CD4-positive, alpha-beta memory T cell (primary cell): ENCODE results near the gene KRTAP9-7. TPM values are rescaled to one million over a fixed set of nuclear protein-coding genes. Genes with fewer than 3 reads are reported as not detected.
"Not testable (repeated sequence)": the region's sequence is repeated elsewhere in the genome, so short reads cannot be mapped to it uniquely, and the experiment has no call there.

Source experiments
- CTCF ChIA-PET: fragments of 350-600 bp; sonication (Branson Sonifier 250); formaldehyde crosslinking; loops from one replicate; lab custom pipeline; 2021; ENCODE audit warnings: inconsistent platforms; ENCODE audit not compliant: partially characterized antibody; lab: Charles Lee
- POLR2A ChIA-PET: fragments of 350-600 bp; sonication (Branson Sonifier 250); formaldehyde crosslinking; loops from one replicate; lab custom pipeline; 2021; ENCODE audit not compliant: partially characterized antibody; lab: Charles Lee
- DNase-seq, 5 donors: peaks; one replicate each; pipeline versions ENCODE4 v3.0.0 to v3.0.0-alpha.2; 2020 to 2022; ENCODE audit warnings: mixed read lengths in 1 of 5
- H3K27ac ChIP-seq: one replicate; pipeline ENCODE4 v1.7.0; 2013; ENCODE audit warnings: low read depth, low read length
- H3K27me3 ChIP-seq: 2 replicates; pipeline ENCODE4 v1.7.0; 2013; ENCODE audit warnings: mild to moderate bottlenecking, low read length, moderate library complexity; ENCODE audit not compliant: insufficient read depth
- H3K36me3 ChIP-seq: 2 replicates; pipeline ENCODE4 v1.7.0; 2013; ENCODE audit warnings: mild to moderate bottlenecking, low read length, moderate library complexity; ENCODE audit not compliant: insufficient read depth
- H3K4me1 ChIP-seq: 2 replicates; pipeline ENCODE4 v1.7.0; 2013; ENCODE audit warnings: mild to moderate bottlenecking, low read length, moderate library complexity; ENCODE audit not compliant: insufficient read depth
- H3K4me3 ChIP-seq, 2 donors: one replicate each; pipeline ENCODE4 v1.7.0; 2013; ENCODE audit warnings: low read length in 2 of 2, mild to moderate bottlenecking in 1 of 2
- H3K9me3 ChIP-seq, 2 donors: one replicate each; pipeline ENCODE4 v1.7.0; 2013; ENCODE audit warnings: low read length in 2 of 2, control low read depth in 1 of 2; ENCODE audit not compliant: control insufficient read depth in 1 of 2
- H3K27ac Mint-ChIP-seq, 7 donors: one replicate each; pipeline ENCODE4 v1.8.0; 2020 to 2021; ENCODE audit warnings: mixed read lengths in 7 of 7, mild to moderate bottlenecking in 6 of 7, inconsistent platforms in 3 of 7, moderate library complexity in 3 of 7
- H3K27me3 Mint-ChIP-seq, 2 donors: one replicate each; pipeline ENCODE4 v1.8.0; 2020 to 2021; ENCODE audit warnings: mixed read lengths in 2 of 2
- H3K36me3 Mint-ChIP-seq, 2 donors: one replicate each; pipeline ENCODE4 v1.8.0; 2020 to 2021; ENCODE audit warnings: mixed read lengths in 2 of 2, inconsistent platforms in 1 of 2, mild to moderate bottlenecking in 1 of 2
- H3K4me1 Mint-ChIP-seq, 4 donors: one replicate each; pipeline ENCODE4 v1.8.0; 2020 to 2021; ENCODE audit warnings: mixed read lengths in 4 of 4, mild to moderate bottlenecking in 1 of 4
- H3K4me3 Mint-ChIP-seq, 8 donors: one replicate each; pipeline ENCODE4 v1.8.0; 2020 to 2021; ENCODE audit warnings: mixed read lengths in 8 of 8, mild to moderate bottlenecking in 7 of 8, moderate library complexity in 6 of 8, inconsistent platforms in 3 of 8
- H3K9me3 Mint-ChIP-seq, 8 donors: one replicate each; pipeline ENCODE4 v1.8.0; 2020 to 2021; ENCODE audit warnings: mixed read lengths in 8 of 8, mild to moderate bottlenecking in 5 of 8, inconsistent platforms in 3 of 8, moderate library complexity in 1 of 8
- intact Hi-C: fragments of 100-400 bp; cut with micrococcal nuclease; formaldehyde crosslinking; loops from one replicate; pipeline ENCODE4 v1.15.1; 2023
- polyA plus RNA-seq, 2 donors: library from polyadenylated mRNA; unstranded; fragments of 300-500 nt; fragmentation: Illumina TruSeq; gene quantifications; one replicate each; pipeline ENCODE4 v1.2.3, GENCODE V29; 2021
- total RNA-seq, 2 experiments: library from RNA; stranded (reverse); gene quantifications; one replicate each; pipeline ENCODE4 v1.2.3, GENCODE V29; 2021

The KRTAP9-7 gene
- total and polyA plus RNA-seq, 4 experiments from 2014 or later = not detected

DNA sequence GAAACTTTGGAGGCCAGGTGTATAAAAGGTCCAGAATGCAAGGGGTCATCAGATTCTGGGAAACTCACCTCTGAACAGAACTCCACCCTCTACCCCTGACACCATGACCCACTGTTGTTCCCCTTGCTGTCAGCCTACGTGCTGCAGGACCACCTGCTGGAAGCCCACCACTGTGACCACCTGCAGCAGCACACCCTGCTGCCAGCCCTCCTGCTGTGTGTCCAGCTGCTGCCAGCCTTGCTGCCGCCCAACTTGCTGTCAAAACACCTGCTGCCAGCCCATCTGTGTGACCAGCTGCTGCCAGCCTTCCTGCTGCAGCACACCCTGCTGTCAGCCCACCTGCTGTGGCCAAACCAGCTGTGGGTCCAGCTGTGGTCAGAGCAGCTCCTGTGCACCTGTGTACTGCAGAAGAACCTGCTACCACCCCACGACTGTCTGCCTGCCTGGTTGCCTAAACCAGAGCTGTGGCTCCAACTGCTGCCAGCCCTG, 37.5 kb upstream of the KRTAP9-7 start, which contains the start of gene KRTAP9-8:
Gene KRTAP9-8, plus strand, starts transcription at position 51 of the 489 bp plus-strand sequence. Its CDS starts 53 bp downstream, at position 104.
- H3K27me3 ChIP-seq, H3K36me3 Mint-ChIP-seq, H3K4me3 Mint-ChIP-seq, H3K36me3 ChIP-seq, H3K4me1 Mint-ChIP-seq, intact Hi-C loops, H3K9me3 Mint-ChIP-seq, DNase-seq, H3K4me3 ChIP-seq, H3K27ac ChIP-seq, H3K27ac Mint-ChIP-seq, CTCF ChIA-PET, H3K4me1 ChIP-seq, POLR2A ChIA-PET, H3K9me3 ChIP-seq: not testable (repeated sequence)
- peaks cover 21 to 27% of the 10 kb centered on the region in 2 donors for H3K27me3 Mint-ChIP-seq

GRCh38 chr17:41246995-41247787, 28.3 kb upstream of the KRTAP9-7 start:
- CTCF ChIA-PET, H3K27me3 ChIP-seq: not testable (repeated sequence)

DNA sequence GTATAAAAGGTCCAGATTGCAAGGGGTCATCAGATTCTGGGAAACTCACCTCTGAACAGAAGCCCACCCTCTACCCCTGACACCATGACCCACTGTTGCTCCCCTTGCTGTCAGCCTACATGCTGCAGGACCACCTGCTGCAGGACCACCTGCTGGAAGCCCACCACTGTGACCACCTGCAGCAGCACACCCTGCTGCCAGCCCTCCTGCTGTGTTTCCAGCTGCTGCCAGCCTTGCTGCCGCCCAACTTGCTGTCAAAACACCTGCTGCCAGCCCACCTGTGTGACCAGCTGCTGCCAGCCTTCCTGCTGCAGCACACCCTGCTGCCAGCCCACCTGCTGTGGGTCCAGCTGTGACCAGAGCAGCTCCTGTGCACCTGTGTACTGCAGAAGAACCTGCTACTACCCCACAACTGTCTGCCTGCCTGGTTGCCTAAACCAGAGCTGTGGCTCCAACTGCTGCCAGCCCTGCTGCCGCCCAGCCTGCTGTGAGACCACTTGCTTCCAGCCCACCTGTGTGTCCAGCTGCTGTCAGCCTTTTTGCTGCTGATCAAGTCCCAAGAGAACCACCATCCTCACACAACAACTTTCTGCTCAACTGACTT, 25.8 kb upstream of the KRTAP9-7 start, which contains the start of gene KRTAP9-4:
Gene KRTAP9-4, plus strand, starts transcription at position 51 of the 604 bp plus-strand sequence. Its CDS starts 34 bp downstream, at position 85.
- H3K9me3 Mint-ChIP-seq, H3K36me3 Mint-ChIP-seq, CTCF ChIA-PET, intact Hi-C loops, H3K27ac Mint-ChIP-seq, DNase-seq, H3K4me3 ChIP-seq, H3K4me1 Mint-ChIP-seq, H3K9me3 ChIP-seq, H3K27me3 Mint-ChIP-seq, POLR2A ChIA-PET, H3K4me1 ChIP-seq, H3K36me3 ChIP-seq, H3K4me3 Mint-ChIP-seq, H3K27ac ChIP-seq, H3K27me3 ChIP-seq: not testable (repeated sequence)

More at GRCh38 chr17:41246995-41247787, 28.3 kb upstream of the KRTAP9-7 start:
- H3K27ac ChIP-seq, H3K36me3 Mint-ChIP-seq, H3K36me3 ChIP-seq, DNase-seq, H3K4me3 Mint-ChIP-seq, H3K4me1 ChIP-seq, H3K9me3 ChIP-seq, POLR2A ChIA-PET, H3K9me3 Mint-ChIP-seq, H3K4me3 ChIP-seq, intact Hi-C loops, H3K4me1 Mint-ChIP-seq: not testable (repeated sequence)
- peaks cover 3 to 10% of the 10 kb centered on the region in 2 donors for H3K27me3 Mint-ChIP-seq
- peak overlapping the region in 1 of 7 donors; percentile 11 for H3K27ac Mint-ChIP-seq

- Histone ChIP-seq H3K27me3 (no peaks in the 10 kb centered on the region), H3K4me3 (no peak overlapping the region), H3K27ac (no peak overlapping the region), H3K4me1 (no peaks in the 10 kb centered on the region), H3K9me3 (no peaks in the 10 kb centered on the region), H3K36me3 (no peaks in the 10 kb centered on the region)
- Mint-ChIP-seq H3K4me3 (no peak overlapping the region), H3K9me3 (no peaks in the 10 kb centered on the region), H3K36me3 (no peaks in the 10 kb centered on the region), H3K27me3 (peaks cover 7 to 14% of the 10 kb centered on the region in 2 donors), H3K4me1 (peaks cover 0 to 9% (median 0%) of the 10 kb centered on the region in 4 donors), H3K27ac (no peak overlapping the region)
- ChIA-PET POLR2A (no interaction called here), CTCF (no interaction called here)
- intact Hi-C loops = no loop called here
- DNase-seq = no peak
These were observed 24.2 kb upstream of the KRTAP9-7 start for GRCh38 chr17:41251261-41251660.

- no peak overlapping the region for H3K4me3 ChIP-seq
- H3K4me1 ChIP-seq = no peaks in the 10 kb centered on the region
- no peak overlapping the region for H3K27ac Mint-ChIP-seq
- H3K9me3 ChIP-seq = no peaks in the 10 kb centered on the region
- H3K27ac ChIP-seq = no peak overlapping the region
- peaks cover 11 to 19% of the 10 kb centered on the region in 2 donors for H3K27me3 Mint-ChIP-seq
- ChIA-PET POLR2A (no interaction called here), CTCF (no interaction called here)
- no peaks in the 10 kb centered on the region for H3K36me3 Mint-ChIP-seq
- H3K4me3 Mint-ChIP-seq = no peak overlapping the region
- DNase-seq = no peak
- H3K36me3 ChIP-seq = no peaks in the 10 kb centered on the region
- H3K4me1 Mint-ChIP-seq = peaks cover 0 to 5% (median under 1%) of the 10 kb centered on the region in 4 donors
- H3K27me3 ChIP-seq = no peaks in the 10 kb centered on the region
- intact Hi-C loops = no loop called here
- no peaks in the 10 kb centered on the region for H3K9me3 Mint-ChIP-seq
These were observed 20.6 kb upstream of the KRTAP9-7 start for GRCh38 chr17:41254861-41255260.

DNA sequence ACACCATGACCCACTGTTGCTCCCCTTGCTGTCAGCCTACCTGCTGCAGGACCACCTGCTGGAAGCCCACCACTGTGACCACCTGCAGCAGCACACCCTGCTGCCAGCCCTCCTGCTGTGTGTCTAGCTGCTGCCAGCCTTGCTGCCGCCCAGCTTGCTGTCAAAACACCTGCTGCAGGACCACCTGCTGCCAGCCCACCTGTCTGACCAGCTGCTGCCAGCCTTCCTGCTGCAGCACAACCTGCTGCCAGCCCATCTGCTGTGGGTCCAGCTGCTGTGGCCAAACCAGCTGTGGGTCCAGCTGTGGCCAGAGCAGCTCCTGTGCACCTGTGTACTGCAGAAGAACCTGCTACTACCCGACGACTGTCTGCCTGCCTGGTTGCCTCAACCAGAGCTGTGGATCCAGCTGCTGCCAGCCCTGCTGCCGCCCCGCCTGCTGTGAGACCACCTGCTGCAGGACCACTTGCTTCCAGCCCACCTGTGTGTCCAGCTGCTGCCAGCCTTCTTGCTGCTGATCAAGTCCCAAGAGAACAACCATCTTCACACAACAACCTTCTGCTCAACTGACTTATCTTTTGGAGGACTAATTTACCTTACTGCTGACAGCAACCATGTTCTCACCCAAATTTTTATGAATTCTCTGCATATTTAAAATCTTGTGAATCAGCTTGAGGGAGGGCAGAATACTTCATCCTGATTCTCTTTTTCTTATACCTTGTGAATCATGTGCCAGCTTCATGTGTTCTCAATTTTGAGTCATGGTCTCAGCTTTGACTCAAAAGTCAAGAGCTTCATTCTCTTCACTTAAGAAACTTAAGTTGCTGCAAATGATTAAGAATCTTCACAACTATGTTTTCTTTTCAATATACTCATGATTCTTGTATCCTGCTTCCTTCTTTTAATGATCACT, 19.9 kb upstream of the KRTAP9-7 start, which contains the start of gene KRTAP9-9:
Gene KRTAP9-9, plus strand, starts transcription at position 4 of the 910 bp plus-strand sequence.
- H3K36me3 Mint-ChIP-seq, H3K4me1 ChIP-seq, CTCF ChIA-PET, intact Hi-C loops, H3K27me3 ChIP-seq, H3K4me3 ChIP-seq, H3K4me1 Mint-ChIP-seq, DNase-seq, POLR2A ChIA-PET, H3K27ac ChIP-seq, H3K9me3 Mint-ChIP-seq, H3K4me3 Mint-ChIP-seq, H3K9me3 ChIP-seq, H3K36me3 ChIP-seq: not testable (repeated sequence)
- Mint-ChIP-seq H3K27me3 (peaks cover 15 to 19% of the 10 kb centered on the region in 2 donors), H3K27ac (peak within 1 kb of the TSS in 2 of 7 donors; percentile 2 to 43)
